Measurements from ENCODE around the gene DPEP1.

Gene DPEP1

GRCh38 chr16:89577055-89577759, 36.2 kb upstream of the DPEP1 start:
- no peaks in the 10 kb centered on the region; the same call in 1 of the 2 replicates for H3K9me3 ChIP-seq
- H3K36me3 ChIP-seq, result no peaks in the 10 kb centered on the region
- H3K27me3 ChIP-seq, result peaks cover 10% of the 10 kb centered on the region
- peak overlapping the region; percentile 44 for H3K4me3 ChIP-seq (ENCODE audit: low read depth, low read length)
- peaks cover under 1% of the 10 kb centered on the region; the same call in 1 of the 2 replicates for H3K4me1 ChIP-seq
- no peak for DNase-seq
- TF ChIP-seq CTCF (IDR thresholded peaks at IDR 0.05; ENCODE audit: low read depth, low read length), result no peak

- Histone ChIP-seq H3K4me3 (ENCODE audit: low read depth, low read length) (no peak overlapping the region), H3K4me1 (no peaks in the 10 kb centered on the region), H3K27me3 (peaks cover 10% of the 10 kb centered on the region), H3K9me3 (no peaks in the 10 kb centered on the region; the same call in 1 of the 2 replicates), H3K36me3 (peaks cover 5% of the 10 kb centered on the region)
- TF ChIP-seq CTCF (IDR thresholded peaks at IDR 0.05; ENCODE audit: low read depth, low read length), result no peak
- DNase-seq, result no peak
Observed at GRCh38 chr16:89579351-89579750, 34.1 kb upstream of the DPEP1 start.

GRCh38 chr16:89581045-89581695, 32.3 kb upstream of the DPEP1 start:
- Histone ChIP-seq H3K4me3 (ENCODE audit: low read depth, low read length) (no peak overlapping the region), H3K9me3 (no peaks in the 10 kb centered on the region), H3K36me3 (peaks cover 5% of the 10 kb centered on the region), H3K4me1 (no peaks in the 10 kb centered on the region), H3K27me3 (peaks cover 4% of the 10 kb centered on the region)
- TF ChIP-seq CTCF (IDR thresholded peaks at IDR 0.05; ENCODE audit: low read depth, low read length), result no peak
- no peak for DNase-seq

DNA sequence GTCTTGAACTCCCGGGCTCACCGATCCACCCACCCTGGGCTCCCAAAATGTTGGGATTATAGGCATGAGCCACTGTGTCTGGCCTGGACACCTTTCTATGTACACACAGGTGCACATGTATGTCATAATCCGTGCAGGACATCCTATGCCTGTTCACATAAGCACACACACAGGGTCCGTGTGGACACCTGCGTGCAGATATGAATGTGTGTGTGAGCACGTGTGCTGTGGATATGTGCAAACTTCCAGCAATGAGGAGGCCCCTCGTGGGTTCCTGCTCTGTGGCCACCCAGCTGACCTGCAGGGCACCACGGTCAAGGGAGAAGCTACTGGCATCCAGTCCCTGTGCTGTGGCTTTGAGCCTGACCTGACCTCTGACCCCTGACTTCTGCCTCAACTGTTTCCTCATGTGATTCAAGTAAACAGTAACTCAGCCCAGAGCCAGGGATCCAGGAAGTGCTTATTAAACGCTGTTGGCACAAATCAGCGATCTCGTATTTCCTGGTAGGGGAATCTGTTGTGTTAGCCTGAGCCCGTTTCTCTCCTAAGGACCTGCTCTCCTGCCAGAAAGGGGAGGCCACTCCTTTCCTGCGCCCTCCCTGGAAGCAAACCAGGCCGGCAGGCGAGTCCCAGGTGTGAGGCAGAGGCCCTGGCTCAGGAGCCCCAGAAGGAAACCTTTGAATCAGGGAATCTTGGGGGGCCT, 31.4 kb upstream of the DPEP1 start:
- no peak for TF ChIP-seq CTCF (IDR thresholded peaks at IDR 0.05; ENCODE audit: low read depth, low read length)
- no peaks in the 10 kb centered on the region for H3K27me3 ChIP-seq
- no peak overlapping the region for H3K4me3 ChIP-seq (ENCODE audit: low read depth, low read length)
- no peaks in the 10 kb centered on the region for H3K4me1 ChIP-seq
- H3K9me3 ChIP-seq, result peaks cover 5% of the 10 kb centered on the region
- DNase-seq, result no peak
- H3K36me3 ChIP-seq, result peaks cover 8% of the 10 kb centered on the region

- no peak overlapping the region for H3K4me3 ChIP-seq (ENCODE audit: low read depth, low read length)
- no peak for DNase-seq
- peaks cover 5% of the 10 kb centered on the region for H3K9me3 ChIP-seq
- no peaks in the 10 kb centered on the region for H3K27me3 ChIP-seq
- peaks cover 8% of the 10 kb centered on the region for H3K36me3 ChIP-seq
- no peak for TF ChIP-seq CTCF (IDR thresholded peaks at IDR 0.05; ENCODE audit: low read depth, low read length)
- H3K4me1 ChIP-seq, result no peaks in the 10 kb centered on the region
Observed at GRCh38 chr16:89582614-89583196, 30.7 kb upstream of the DPEP1 start.

All from BE2C (cell line).